OCI-LY1 (cell line): Measurements from ENCODE around the gene RIPK4.

Source experiments
- H2AFZ ChIP-seq: fragments of 200-600 bp; sonication (generic), shearing (Covaris generic); 2 replicates; pipeline ENCODE4 v1.6.0; 2014; ENCODE audit warnings: antibody characterized with exemption, mild to moderate bottlenecking, low read length
- H3F3A ChIP-seq: fragments of 200-600 bp; sonication (generic), shearing (Covaris generic); 2 replicates; pipeline ENCODE4 v1.6.0; 2014; ENCODE audit warnings: mild to moderate bottlenecking, antibody characterized with exemption, low read length, moderate library complexity; ENCODE audit not compliant: insufficient read depth
- H3K27ac ChIP-seq: fragments of 200-600 bp; sonication (generic); 2 replicates; pipeline ENCODE4 v1.5.1; 2014; ENCODE audit warnings: low read length, mixed run types, mild to moderate bottlenecking, low read depth; ENCODE audit not compliant: poor library complexity, severe bottlenecking
- H3K27me3 ChIP-seq: fragments of 200-600 bp; sonication (generic); 2 replicates; pipeline ENCODE4 v1.6.0; 2014; ENCODE audit warnings: antibody characterized with exemption, mild to moderate bottlenecking, low read length, moderate library complexity; ENCODE audit not compliant: insufficient read depth
- H3K36me3 ChIP-seq: fragments of 200-600 bp; sonication (generic); 2 replicates; pipeline ENCODE4 v1.6.1; 2014; ENCODE audit warnings: mild to moderate bottlenecking, antibody characterized with exemption, low read length, moderate library complexity, mixed read lengths; ENCODE audit not compliant: insufficient read depth
- H3K4me1 ChIP-seq: fragments of 200-600 bp; sonication (generic); 2 replicates; pipeline ENCODE4 v1.5.1; 2014; ENCODE audit warnings: mild to moderate bottlenecking, low read length, moderate library complexity; ENCODE audit not compliant: insufficient read depth, severe bottlenecking
- H3K4me2 ChIP-seq: fragments of 200-600 bp; sonication (generic), shearing (Covaris generic); 2 replicates; pipeline ENCODE4 v1.6.1; 2014; ENCODE audit warnings: low read length
- H3K4me3 ChIP-seq: fragments of 200-600 bp; sonication (generic); 2 replicates; pipeline ENCODE4 v1.5.1; 2014; ENCODE audit warnings: low read length, low read depth, mild to moderate bottlenecking, mixed read lengths; ENCODE audit not compliant: poor library complexity, severe bottlenecking
- H3K79me2 ChIP-seq: fragments of 200-600 bp; shearing (Covaris generic); 2 replicates; pipeline ENCODE4 v1.6.1; 2016; ENCODE audit warnings: mixed run types, low read length, mixed read lengths; ENCODE audit not compliant: insufficient read depth
- H3K9ac ChIP-seq: fragments of 200-600 bp; sonication (generic), shearing (Covaris generic); 2 replicates; pipeline ENCODE4 v1.6.1; 2014; ENCODE audit warnings: mild to moderate bottlenecking, low read length, mixed read lengths
- H3K9me2 ChIP-seq: fragments of 200-600 bp; sonication (generic), shearing (Covaris generic); 2 replicates; pipeline ENCODE4 v1.6.1; 2014; ENCODE audit warnings: low read depth, mild to moderate bottlenecking, low read length, mixed read lengths
- H3K9me3 ChIP-seq: fragments of 200-600 bp; shearing (Covaris generic); 2 replicates; pipeline ENCODE4 v1.6.1; 2014; ENCODE audit warnings: low read length, mixed read lengths
- H4K20me1 ChIP-seq: fragments of 200-600 bp; sonication (generic), shearing (Covaris generic); 2 replicates; pipeline ENCODE4 v1.6.0; 2016; ENCODE audit warnings: mild to moderate bottlenecking, low read length; ENCODE audit not compliant: insufficient read depth
- EZH2 ChIP-seq: fragments of 200-600 bp; sonication (generic), shearing (Covaris generic); IDR thresholded peaks from 2 replicates; pipeline ENCODE4 v1.8.0; 2017; ENCODE audit warnings: borderline replicate concordance, mixed run types, mild to moderate bottlenecking, antibody characterized with exemption, low read length, moderate library complexity, mixed read lengths
- TF ChIP-seq, protein P1 (sequence below): fragments of 200-600 bp; sonication (generic), shearing (Covaris generic); IDR thresholded peaks from 2 replicates; pipeline ENCODE4 v1.5.1; 2017; ENCODE audit warnings: mild to moderate bottlenecking, antibody characterized with exemption, low read length, moderate library complexity, mixed read lengths

RIPK4 gene

DNA sequence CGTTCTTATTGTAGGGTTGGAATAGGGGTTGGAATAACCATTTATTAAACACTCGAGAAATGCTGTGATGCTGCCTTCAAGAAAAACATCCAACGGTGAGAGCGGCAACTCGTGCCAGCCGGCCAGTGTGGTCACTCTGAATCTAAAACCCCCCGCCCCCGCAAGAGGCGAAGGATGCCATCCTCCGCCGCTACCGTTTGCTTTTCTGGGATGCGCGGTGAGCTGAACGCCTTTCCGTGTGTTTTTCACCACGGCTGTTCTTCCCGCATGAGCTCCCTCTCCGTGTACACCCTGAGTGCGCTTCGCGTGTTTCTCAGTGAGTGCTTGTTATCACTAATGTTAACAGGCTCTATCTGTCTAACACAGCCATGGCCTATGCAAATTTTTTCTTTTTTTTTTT, 42.0 kb upstream of the RIPK4 start:
- Histone ChIP-seq H3K27ac (no peak overlapping the region), H3K9me3 (no peaks in the 10 kb centered on the region), H3K9ac (no peak overlapping the region), H3K9me2 (no peaks in the 10 kb centered on the region), H3K79me2 (0 out of 2 replicates have a peak, but pooled peaks cover 3% of the 10 kb centered on the region), H2AFZ (no peak overlapping the region), H3K4me3 (no peak overlapping the region), H4K20me1 (no peaks in the 10 kb centered on the region), H3K27me3 (no peaks in the 10 kb centered on the region), H3K4me2 (no peak overlapping the region), H3K36me3 (peaks cover 92% of the 10 kb centered on the region), H3K4me1 (no peaks in the 10 kb centered on the region), H3F3A (no peaks in the 10 kb centered on the region)
- no peak for TF ChIP-seq EZH2
- TF ChIP-seq, protein P1, sequence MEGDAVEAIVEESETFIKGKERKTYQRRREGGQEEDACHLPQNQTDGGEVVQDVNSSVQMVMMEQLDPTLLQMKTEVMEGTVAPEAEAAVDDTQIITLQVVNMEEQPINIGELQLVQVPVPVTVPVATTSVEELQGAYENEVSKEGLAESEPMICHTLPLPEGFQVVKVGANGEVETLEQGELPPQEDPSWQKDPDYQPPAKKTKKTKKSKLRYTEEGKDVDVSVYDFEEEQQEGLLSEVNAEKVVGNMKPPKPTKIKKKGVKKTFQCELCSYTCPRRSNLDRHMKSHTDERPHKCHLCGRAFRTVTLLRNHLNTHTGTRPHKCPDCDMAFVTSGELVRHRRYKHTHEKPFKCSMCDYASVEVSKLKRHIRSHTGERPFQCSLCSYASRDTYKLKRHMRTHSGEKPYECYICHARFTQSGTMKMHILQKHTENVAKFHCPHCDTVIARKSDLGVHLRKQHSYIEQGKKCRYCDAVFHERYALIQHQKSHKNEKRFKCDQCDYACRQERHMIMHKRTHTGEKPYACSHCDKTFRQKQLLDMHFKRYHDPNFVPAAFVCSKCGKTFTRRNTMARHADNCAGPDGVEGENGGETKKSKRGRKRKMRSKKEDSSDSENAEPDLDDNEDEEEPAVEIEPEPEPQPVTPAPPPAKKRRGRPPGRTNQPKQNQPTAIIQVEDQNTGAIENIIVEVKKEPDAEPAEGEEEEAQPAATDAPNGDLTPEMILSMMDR = no peak

- H3K27ac ChIP-seq = no peak overlapping the region
- H3K4me3 ChIP-seq = no peak overlapping the region
- H3K4me1 ChIP-seq = no peaks in the 10 kb centered on the region
- H3K9me3 ChIP-seq = no peaks in the 10 kb centered on the region
- TF ChIP-seq EZH2 = no peak
- TF ChIP-seq, protein P1 = no peak
- H3K27me3 ChIP-seq = no peaks in the 10 kb centered on the region
- H3K9me2 ChIP-seq = no peaks in the 10 kb centered on the region
- H3K9ac ChIP-seq = no peak overlapping the region
- H3K4me2 ChIP-seq = no peak overlapping the region
- peaks cover 93% of the 10 kb centered on the region for H3K36me3 ChIP-seq
- H3K79me2 ChIP-seq = 0 out of 2 replicates have a peak, but pooled peaks cover 3% of the 10 kb centered on the region
- no peaks in the 10 kb centered on the region for H3F3A ChIP-seq
- no peak overlapping the region for H2AFZ ChIP-seq
- H4K20me1 ChIP-seq = no peaks in the 10 kb centered on the region
These were observed 41.2 kb upstream of the RIPK4 start for GRCh38 chr21:41808094-41808493.

DNA sequence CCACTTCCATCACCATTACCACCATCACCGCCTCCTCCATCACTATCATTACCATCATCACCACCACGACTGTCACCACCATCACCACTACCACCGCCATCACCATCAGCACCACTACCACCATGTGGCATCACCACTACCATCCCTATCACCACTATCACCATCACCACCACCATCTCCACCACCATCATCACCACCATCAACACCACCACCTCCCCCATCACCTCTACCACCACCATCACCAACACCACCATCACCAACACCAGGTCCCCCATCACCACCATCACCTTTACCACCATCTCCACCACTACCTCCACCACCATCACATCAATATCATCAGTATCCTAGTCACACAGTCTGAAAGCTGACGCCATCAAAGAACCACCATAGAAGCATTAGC, 39.9 kb upstream of the RIPK4 start:
- H3F3A ChIP-seq = no peaks in the 10 kb centered on the region
- no peaks in the 10 kb centered on the region for H3K9me2 ChIP-seq
- H4K20me1 ChIP-seq = no peaks in the 10 kb centered on the region
- no peaks in the 10 kb centered on the region for H3K27me3 ChIP-seq
- H3K4me1 ChIP-seq = no peaks in the 10 kb centered on the region
- no peaks in the 10 kb centered on the region for H3K9me3 ChIP-seq
- no peak overlapping the region for H3K9ac ChIP-seq
- H2AFZ ChIP-seq = no peak overlapping the region
- H3K79me2 ChIP-seq = 0 out of 2 replicates have a peak, but pooled peaks cover 3% of the 10 kb centered on the region
- H3K4me2 ChIP-seq = no peak overlapping the region
- H3K27ac ChIP-seq = no peak overlapping the region
- peaks cover 93% of the 10 kb centered on the region for H3K36me3 ChIP-seq
- no peak overlapping the region for H3K4me3 ChIP-seq
- no peak for TF ChIP-seq EZH2
- TF ChIP-seq, protein P1 = no peak
